Fibroblast of the aortic adventitia (primary cell): ENCODE results near the gene SWAP70. TPM values are rescaled to one million over a fixed set of nuclear protein-coding genes. Genes with fewer than 3 reads are reported as not detected.

Experiments
- DNase-seq: peaks from one replicate; pipeline ENCODE4 v3.0.0-alpha.2; 2010; ENCODE audit warnings: low read depth
- H3K4me3 ChIP-seq: 2 replicates; pipeline ENCODE4 v1.5.1; 2011; ENCODE audit warnings: low read depth, mild to moderate bottlenecking, control low read depth, low read length, moderate library complexity
- total RNA-seq: library from RNA; depleted of rRNA; stranded (reverse); fragments of >200 nt; gene quantifications from 2 replicates; pipeline ENCODE4 v1.2.3, GENCODE V29; 2012; ENCODE audit warnings: low replicate concordance
- TF ChIP-seq, protein P1 (sequence below): IDR thresholded peaks from 2 replicates; pipeline ENCODE4 v1.5.1; 2011; ENCODE audit warnings: mild to moderate bottlenecking, low read length, control low read depth, inconsistent platforms; ENCODE audit not compliant: insufficient read depth

SWAP70 gene
- total RNA-seq, 1 donor = 44.4 TPM

DNA sequence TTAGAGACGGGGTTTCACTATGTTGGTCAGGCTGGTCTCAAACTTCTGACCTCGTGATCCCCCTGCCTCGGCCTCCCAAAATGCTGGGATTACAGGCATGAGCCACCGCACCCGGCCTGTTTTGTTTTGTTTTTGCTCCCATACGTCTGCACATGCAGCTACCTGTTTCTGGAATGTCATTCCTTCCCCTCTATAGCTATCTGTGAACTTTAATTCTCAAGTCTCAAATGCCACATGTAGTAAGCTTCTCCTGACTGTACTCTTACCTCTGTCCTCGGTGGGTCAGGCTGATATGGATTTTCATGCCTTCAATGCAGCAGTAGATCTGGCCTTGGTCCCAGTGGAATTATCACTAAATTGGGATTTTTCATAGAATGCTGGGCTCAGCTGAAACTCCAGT lies 12.4 kb upstream of the SWAP70 start:
- DNase-seq = no peak
- TF ChIP-seq, protein P1, sequence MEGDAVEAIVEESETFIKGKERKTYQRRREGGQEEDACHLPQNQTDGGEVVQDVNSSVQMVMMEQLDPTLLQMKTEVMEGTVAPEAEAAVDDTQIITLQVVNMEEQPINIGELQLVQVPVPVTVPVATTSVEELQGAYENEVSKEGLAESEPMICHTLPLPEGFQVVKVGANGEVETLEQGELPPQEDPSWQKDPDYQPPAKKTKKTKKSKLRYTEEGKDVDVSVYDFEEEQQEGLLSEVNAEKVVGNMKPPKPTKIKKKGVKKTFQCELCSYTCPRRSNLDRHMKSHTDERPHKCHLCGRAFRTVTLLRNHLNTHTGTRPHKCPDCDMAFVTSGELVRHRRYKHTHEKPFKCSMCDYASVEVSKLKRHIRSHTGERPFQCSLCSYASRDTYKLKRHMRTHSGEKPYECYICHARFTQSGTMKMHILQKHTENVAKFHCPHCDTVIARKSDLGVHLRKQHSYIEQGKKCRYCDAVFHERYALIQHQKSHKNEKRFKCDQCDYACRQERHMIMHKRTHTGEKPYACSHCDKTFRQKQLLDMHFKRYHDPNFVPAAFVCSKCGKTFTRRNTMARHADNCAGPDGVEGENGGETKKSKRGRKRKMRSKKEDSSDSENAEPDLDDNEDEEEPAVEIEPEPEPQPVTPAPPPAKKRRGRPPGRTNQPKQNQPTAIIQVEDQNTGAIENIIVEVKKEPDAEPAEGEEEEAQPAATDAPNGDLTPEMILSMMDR = no peak
- no peak overlapping the region for H3K4me3 ChIP-seq

DNA sequence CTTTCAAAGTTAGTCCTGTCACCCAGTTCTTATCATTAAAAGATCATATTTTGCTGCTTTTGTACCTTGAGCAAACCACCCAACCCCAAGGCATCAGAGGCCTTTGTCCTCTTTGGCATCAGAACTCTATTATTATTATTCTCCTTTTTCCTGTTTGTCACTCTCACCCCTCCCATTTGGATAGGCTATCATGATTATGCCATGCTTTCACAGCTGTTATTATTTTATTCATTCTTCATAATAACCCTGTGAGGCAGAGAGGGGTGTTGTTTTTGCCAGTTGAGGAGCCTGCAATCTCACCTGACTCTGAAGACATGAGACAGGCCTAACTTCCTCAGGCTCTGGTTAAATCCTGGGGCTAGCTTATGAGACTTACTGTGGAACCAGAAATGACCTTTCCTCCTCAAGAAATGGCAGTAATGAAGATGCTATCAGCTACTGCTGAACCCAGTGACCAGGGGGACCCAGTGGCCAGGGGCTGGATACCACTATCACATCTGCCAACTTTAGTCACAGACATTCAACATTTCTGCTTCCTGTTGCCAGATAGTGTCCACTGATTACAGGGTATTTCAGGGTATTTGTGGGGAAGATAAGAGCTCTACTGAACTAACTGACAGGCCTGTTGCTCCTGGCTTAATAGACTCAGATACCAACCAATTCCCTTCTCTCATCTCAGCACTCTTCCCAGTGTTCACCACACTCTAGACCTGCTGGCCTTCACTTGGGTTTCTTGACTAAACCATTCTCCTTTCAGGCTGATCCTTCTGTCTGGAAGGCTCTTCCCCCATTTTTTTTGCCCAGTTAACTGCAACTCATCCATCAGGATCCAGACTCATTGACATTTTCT lies 11.8 kb upstream of the SWAP70 start:
- TF ChIP-seq, protein P1 = no peak
- H3K4me3 ChIP-seq = no peak overlapping the region
- DNase-seq = no peak

DNA sequence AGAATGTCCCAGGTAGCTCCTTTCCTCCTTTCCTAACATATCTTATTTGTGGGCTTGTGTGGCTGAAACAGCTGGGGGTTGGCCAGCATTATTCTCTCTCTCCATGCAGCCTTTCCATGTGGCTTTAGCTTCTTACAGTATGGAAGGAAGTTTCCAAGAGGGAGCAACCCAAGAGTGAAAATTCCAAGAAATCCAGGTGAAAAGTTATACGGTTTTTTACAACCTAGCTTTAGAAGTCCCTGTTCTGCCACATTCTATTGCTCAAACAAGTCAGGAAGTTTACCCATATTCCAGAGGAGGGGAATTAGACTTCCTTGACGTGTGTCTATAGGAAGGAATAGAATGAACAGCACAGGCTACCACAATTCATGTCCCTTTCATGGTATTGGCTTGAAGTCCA lies 10.0 kb upstream of the SWAP70 start:
- no peak overlapping the region for H3K4me3 ChIP-seq
- TF ChIP-seq, protein P1 = no peak
- DNase-seq = no peak

DNA sequence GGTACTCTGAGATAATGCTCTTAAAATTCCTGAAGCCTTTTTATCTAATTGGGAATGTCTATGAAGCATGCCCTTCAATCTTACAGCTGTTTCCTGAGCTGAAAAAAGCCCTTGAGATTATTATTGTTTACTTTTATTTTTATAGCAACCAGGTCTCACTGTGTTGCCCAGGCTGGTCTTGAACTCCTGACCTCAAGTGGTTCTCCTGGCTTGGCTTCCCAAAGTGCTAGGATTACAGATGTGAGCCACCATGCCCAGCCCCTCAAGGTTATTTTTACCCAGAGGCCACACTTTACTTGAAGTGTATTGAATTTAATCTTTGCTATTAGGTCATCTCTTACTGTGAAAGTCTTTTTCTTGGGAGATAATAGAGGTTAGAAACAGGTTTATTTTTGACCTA lies 7.0 kb upstream of the SWAP70 start:
- no peak overlapping the region for H3K4me3 ChIP-seq
- DNase-seq = no peak
- TF ChIP-seq, protein P1 = no peak

DNA sequence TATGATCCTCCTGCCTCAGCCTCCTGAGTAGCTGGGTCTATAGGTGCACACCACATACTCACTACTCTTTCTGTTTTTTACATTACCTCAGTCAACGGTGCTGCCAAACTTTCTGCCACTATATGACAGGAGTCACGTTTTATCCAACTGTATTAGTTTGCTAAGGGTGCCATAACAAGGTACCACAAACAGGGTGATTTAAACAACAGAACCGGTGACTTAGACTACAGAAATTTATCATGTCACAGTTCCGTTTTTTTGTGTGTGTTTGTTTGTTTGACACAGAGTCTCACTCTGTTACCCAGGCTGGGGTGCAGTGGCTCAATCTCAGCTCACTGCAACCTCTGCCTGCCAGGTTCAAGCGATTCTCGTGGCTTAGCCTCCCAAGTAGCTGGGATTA lies 6.3 kb upstream of the SWAP70 start:
- TF ChIP-seq, protein P1 = no peak
- H3K4me3 ChIP-seq = no peak overlapping the region
- no peak for DNase-seq

DNA sequence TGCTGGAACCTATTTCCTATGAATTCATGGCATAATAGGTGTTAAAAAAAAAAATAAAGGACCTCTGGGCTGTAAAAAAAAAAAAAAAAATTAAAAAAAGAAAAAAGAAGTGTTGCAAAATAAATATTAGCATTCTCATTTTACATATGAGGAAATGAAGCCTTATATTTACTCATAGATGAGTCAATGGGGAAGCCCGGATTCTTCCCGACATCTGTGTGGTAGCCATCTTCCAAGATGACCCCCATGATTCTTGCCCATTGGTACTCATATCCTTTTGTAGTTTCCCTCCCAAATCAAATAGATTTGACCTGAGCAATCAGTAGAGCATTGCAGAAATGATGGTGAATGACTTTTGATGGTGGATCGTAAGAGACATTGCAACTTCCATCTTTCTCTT lies 3.0 kb upstream of the SWAP70 start:
- H3K4me3 ChIP-seq = no peak overlapping the region
- TF ChIP-seq, protein P1 = no peak
- DNase-seq = no peak
